Measurements from ENCODE around the gene TRPC3.

The TRPC3 gene

DNA sequence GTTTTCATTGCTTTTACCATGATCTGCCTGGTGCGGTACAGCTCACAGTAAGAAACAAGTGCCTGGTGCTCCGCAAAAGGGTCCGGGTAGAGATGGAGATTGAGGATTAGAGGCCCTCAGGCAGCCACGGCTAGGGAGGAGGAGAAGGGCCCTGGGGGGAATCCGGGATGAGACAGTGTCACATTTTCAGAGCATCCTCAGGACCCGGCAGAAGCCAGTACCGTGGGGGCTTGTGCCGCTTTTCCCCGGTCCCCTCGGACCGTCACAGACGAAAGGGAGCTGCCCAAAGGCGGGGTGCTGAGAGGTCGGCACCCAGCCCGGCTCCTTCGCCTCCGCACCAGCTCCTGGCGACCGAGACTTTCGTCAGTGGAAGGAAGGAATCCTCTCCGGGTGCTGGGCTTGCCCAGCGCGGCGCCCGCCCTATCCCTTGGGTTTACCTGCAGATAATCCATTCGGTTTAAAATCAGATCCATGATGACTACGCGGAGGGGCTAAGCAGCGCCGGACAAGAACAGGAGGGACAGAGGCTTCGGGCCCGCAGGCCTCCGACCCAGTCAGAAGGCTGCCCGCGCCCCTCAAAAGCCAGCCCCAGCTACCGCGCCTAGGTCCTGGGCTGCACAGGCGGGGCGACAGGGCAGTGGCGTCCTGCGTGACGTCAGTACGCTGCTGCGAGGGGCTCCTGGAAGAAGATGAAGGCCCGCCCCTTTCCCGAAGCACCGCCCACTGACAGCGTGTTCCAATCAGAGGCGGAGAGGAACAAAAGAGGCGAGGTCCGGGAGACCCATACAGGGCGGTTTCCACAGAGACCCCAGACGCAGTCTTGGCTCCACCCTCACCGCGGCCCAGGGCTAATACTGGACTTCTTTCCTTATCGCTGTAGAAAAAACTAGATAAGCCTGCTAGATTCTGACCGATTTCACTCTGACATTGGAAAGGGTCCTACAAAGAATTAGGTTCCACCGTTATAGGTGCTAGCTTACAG is 81.7 kb downstream of the TRPC3 start, which contains the start of gene BBS7:
Gene BBS7, minus strand, starts transcription at position 634 of the 982 bp plus-strand sequence. Its CDS starts 161 bp downstream, at position 473.
- peak; percentile 79 for DNase-seq

DNA sequence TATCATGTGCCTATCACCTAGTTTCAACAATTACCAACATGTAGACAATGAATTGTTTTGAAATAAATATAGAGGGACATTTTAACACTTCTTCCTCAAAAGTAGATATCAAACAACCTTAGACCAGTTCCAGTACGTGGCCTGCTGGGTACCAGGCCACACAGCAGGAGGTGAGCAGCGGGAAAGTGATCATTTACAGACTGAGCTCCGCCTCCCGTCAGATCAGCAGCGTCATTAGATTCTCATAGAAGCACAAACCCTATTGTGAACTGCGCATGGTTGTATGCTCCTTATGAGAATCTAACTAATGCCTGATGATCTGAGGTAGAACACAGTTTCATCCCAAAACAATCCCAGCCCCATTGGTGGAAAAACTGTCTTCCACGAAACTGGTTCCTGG is 88.1 kb downstream of the TRPC3 start:
- DNase-seq: peak; percentile 31

DNA sequence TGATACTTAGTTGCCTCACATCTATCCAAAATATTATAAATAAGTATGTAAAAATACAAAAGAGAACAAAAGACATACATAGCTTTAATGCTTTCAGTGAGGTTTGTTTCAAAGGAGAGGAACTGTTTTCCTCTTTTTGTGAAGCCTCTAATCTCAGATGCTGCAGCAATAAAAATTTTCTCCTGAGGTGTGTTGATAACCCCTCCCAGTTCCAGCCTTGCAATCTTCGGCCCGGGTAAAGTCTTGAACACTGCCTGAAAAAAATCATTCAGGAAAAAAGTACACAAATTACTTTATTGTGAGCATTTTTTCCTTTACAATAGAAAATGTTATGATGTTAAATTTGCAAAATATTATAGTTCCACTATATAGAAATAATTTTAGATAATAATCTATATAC is 90.4 kb downstream of the TRPC3 start:
- DNase-seq: no peak

DNA sequence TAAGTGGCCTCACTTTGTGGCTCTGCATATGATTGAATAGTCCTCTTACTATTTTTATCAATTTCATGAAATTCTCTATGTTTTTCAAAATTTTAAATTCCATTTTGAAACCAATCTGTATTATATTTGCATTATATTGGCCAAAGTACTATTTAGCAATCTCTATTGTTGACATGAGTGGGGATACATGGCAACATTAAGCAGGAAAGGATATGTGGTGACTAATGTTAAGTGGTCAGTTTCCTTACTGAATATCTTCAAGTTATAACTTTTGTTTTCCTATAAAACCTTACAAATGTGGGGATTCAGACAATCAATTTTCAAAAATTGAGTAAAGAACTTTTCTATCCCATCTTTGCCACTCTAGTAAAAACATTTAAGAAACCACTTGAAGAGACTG is 91.7 kb downstream of the TRPC3 start:
- DNase-seq: no peak

DNA sequence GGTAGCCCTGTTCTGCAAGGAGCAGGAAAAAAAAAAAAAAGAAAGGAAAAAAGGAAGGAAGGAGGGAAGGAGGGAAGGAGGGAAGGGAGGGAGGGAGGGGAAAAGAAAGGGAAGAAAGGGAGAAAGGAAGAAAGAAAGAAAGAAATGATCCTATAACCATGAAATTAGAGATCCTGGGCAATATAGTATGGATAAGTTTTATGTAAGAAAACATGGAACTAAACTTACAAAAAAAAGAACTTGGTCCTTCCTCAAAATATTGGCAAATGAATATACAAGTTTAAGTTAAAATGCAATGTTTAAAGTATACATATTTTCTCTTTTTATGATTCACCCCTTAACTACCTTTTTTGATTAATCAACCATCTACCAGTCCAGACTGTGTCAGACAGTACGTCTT is 100.5 kb downstream of the TRPC3 start:
- DNase-seq: no peak

DNA sequence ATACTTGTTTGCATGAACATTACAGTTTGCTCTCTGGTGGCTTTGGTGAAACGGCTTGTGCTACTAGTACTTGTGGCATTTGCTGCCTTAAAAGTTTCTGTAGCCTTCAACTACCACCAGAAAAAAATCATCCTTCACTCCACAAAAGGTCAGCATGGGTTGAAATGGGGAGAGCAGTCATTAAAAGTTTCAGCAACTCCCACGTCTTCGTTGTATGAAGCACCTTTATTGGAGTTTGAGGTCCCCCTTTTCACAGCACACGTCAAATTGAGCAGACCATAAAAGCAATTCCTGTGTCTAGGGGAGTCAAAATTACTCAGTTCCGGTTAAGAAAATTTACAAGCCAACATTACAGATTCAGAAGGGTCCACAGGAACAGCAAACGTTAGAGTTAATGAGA is 105.2 kb downstream of the TRPC3 start:
- no peak for DNase-seq

DNA sequence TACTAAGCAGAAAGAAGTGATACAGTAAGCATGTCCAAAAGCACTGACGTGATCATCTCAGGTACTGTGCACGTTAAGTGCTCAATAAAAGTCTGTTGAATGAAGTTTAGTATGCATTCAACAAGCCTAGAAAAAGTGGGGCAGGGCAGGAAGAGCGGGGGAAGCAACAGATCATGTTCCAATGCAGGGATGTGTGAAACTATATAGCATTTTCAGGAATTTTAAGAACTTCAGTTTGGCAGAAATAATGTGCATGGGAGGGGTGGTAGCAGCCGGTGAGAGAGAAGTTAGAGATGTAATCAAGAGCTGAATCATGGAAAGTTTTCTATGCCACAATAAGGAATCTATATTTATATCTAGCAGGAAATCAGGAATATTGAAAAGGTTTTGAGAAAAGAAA is 109.0 kb downstream of the TRPC3 start:
- no peak for DNase-seq

DNA sequence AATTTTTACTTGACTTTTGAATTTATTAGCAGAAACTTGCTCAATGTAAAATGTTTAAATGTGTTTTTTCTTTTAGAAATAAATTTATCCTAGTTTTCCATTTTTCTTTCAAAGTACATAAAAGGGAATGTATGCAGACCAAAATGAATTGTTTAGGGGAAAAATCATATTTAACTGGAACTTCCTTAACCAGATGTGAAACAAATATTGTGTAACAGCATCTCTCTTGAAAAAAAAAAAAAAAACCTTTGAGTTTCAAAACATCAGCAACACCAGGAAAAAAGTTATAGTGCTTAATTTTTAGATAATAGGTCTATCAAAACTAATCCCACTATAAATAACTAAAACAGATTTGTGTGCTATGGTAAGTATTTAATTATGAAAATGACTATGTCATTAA is 113.7 kb downstream of the TRPC3 start:
- DNase-seq: no peak

DNA sequence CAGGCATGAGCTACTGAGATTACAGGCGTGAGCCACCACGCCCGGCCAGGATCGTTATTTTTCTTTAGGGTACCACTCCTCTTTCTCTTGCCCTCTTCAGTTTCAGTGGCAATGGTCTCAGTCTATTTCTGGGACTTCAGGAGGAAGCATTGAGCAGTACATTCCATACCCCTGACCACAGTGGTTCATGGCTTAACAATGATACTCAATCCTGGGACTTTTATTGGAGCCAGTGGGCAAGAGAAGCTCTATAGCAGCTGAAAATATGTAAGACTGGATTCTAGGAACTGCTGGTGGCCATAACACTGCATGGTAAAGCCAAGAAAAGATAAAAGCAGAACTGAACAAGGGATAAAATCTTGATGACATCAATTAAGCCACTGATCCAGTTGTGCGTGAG is 122.3 kb downstream of the TRPC3 start:
- no peak for DNase-seq

All from NCI-H510A treated with DMSO at 0.1 percent for 48 hours (cell line).